Measurements from ENCODE around the gene PGBD1.

GRCh38 chr6:28251661-28252008, 29.7 kb upstream of the PGBD1 start:
- no peak for TF ChIP-seq GATA2 (IDR thresholded peaks at IDR 0.05; ENCODE audit: low read depth, low read length)
- TF ChIP-seq GATA3 (IDR thresholded peaks at IDR 0.05; ENCODE audit: low read depth, low read length): no peak

Measured in SH-SY5Y (cell line).